CD14-positive monocyte (primary cell): Measurements from ENCODE around the gene ELP1. TPM values are rescaled to one million over a fixed set of nuclear protein-coding genes. Genes with fewer than 3 reads are reported as not detected.

ENCODE experiments used
- DNase-seq, 3 donors: peaks; one replicate each; pipeline ENCODE4 v3.0.0-alpha.2; 2011 to 2022
- H2AFZ ChIP-seq: 2 replicates; pipeline ENCODE4 v1.6.0; 2012; ENCODE audit warnings: mild to moderate bottlenecking, low read depth, low read length, inconsistent platforms; ENCODE audit not compliant: insufficient read depth, poor library complexity, severe bottlenecking
- H3K27ac ChIP-seq, 2 donors: 1 replicate in 1 of 2; 2 replicates in 1 of 2; pipeline ENCODE4 v1.5.1; 2012 to 2013; ENCODE audit warnings: low read length in 2 of 2, control low read depth in 1 of 2, inconsistent platforms in 1 of 2, low read depth in 1 of 2, mild to moderate bottlenecking in 1 of 2
- H3K27me3 ChIP-seq, 2 donors: one replicate each; pipeline versions ENCODE4 v1.6.0 to v1.6.1; 2011 to 2013; ENCODE audit warnings: low read length in 2 of 2; ENCODE audit not compliant: control insufficient read depth in 2 of 2, insufficient read depth in 2 of 2
- H3K36me3 ChIP-seq, 2 donors: replicated peaks in 1 of 2; 1 replicate in 1 of 2; 2 replicates in 1 of 2; pipeline versions ENCODE4 v1.5.1 to v1.6.1; 2012 to 2013; ENCODE audit warnings: low read length in 2 of 2, control low read depth in 1 of 2, inconsistent platforms in 1 of 2, mild to moderate bottlenecking in 1 of 2; ENCODE audit not compliant: insufficient read depth in 2 of 2, control insufficient read depth in 1 of 2
- H3K4me1 ChIP-seq, 2 donors: 1 replicate in 1 of 2; 2 replicates in 1 of 2; pipeline versions ENCODE4 v1.5.1 to v1.6.1; 2012 to 2013; ENCODE audit warnings: low read length in 2 of 2, control low read depth in 1 of 2, inconsistent platforms in 1 of 2, mild to moderate bottlenecking in 1 of 2, moderate library complexity in 1 of 2; ENCODE audit not compliant: insufficient read depth in 2 of 2, control insufficient read depth in 1 of 2
- H3K4me2 ChIP-seq: replicated peaks from 2 replicates; pipeline ENCODE3; 2012; ENCODE audit warnings: low read length, moderate library complexity, mild to moderate bottlenecking; ENCODE audit not compliant: poor library complexity, severe bottlenecking; ENCODE audit errors: extremely low read depth
- H3K4me3 ChIP-seq, 3 experiments: fragments of 200-600 bp in 1 of 3; sonication (generic) in 1 of 3; replicated peaks in 1 of 3; 1 replicate in 2 of 3; 2 replicates in 1 of 3; pipeline ENCODE4 v1.5.1; 2011 to 2013; ENCODE audit warnings: low read length in 3 of 3, mild to moderate bottlenecking in 3 of 3, control low read depth in 2 of 3, low read depth in 2 of 3, inconsistent platforms in 1 of 3, moderate library complexity in 1 of 3
- H3K79me2 ChIP-seq: 2 replicates; pipeline ENCODE4 v1.6.0; 2012; ENCODE audit warnings: mild to moderate bottlenecking, control low read depth, inconsistent platforms, low read length, moderate library complexity; ENCODE audit not compliant: insufficient read depth
- H3K9ac ChIP-seq: 2 replicates; pipeline ENCODE4 v1.6.0; 2017; ENCODE audit warnings: low read length, mild to moderate bottlenecking; ENCODE audit not compliant: insufficient read depth, poor library complexity, severe bottlenecking
- H3K9me3 ChIP-seq, 2 donors: replicated peaks in 1 of 2; 1 replicate in 1 of 2; 2 replicates in 1 of 2; pipeline versions ENCODE4 v1.5.1 to v1.6.1; 2012 to 2013; ENCODE audit warnings: low read length in 2 of 2, control low read depth in 1 of 2; ENCODE audit not compliant: control insufficient read depth in 1 of 2, insufficient read depth in 1 of 2
- H4K20me1 ChIP-seq: 2 replicates; pipeline ENCODE4 v1.6.0; 2012; ENCODE audit warnings: mild to moderate bottlenecking, low read length, control low read depth, moderate library complexity; ENCODE audit not compliant: insufficient read depth
- H3K27ac Mint-ChIP-seq, 7 donors: one replicate each; pipeline ENCODE4 v1.8.0; 2020; ENCODE audit warnings: mild to moderate bottlenecking in 7 of 7, mixed read lengths in 7 of 7, moderate library complexity in 6 of 7, inconsistent platforms in 2 of 7
- H3K27me3 Mint-ChIP-seq, 3 donors: one replicate each; pipeline ENCODE4 v1.8.0; 2021 to 2022; ENCODE audit warnings: low read depth in 3 of 3, mild to moderate bottlenecking in 3 of 3, mixed read lengths in 3 of 3, moderate library complexity in 3 of 3, inconsistent platforms in 1 of 3
- H3K36me3 Mint-ChIP-seq, 2 donors: one replicate each; pipeline ENCODE4 v1.8.0; 2020; ENCODE audit warnings: mixed read lengths in 2 of 2, inconsistent platforms in 1 of 2, mild to moderate bottlenecking in 1 of 2
- H3K4me1 Mint-ChIP-seq: one replicate; pipeline ENCODE4 v1.8.0; 2020; ENCODE audit warnings: mild to moderate bottlenecking, mixed read lengths
- H3K4me3 Mint-ChIP-seq, 2 donors: one replicate each; pipeline ENCODE4 v1.8.0; 2020; ENCODE audit warnings: mild to moderate bottlenecking in 2 of 2, mixed read lengths in 2 of 2, moderate library complexity in 1 of 2
- H3K9me3 Mint-ChIP-seq, 7 donors: one replicate each; pipeline ENCODE4 v1.8.0; 2020 to 2022; ENCODE audit warnings: mixed read lengths in 7 of 7, mild to moderate bottlenecking in 6 of 7, moderate library complexity in 6 of 7, inconsistent platforms in 2 of 7
- CTCF ChIP-seq: fragments of 200-600 bp; IDR thresholded peaks from one replicate; pipeline ENCODE4 v1.8.0; 2022; ENCODE audit warnings: antibody characterized with exemption, mild to moderate bottlenecking
- WGBS: methylation state at CpG from one replicate; pipeline ENCODE4 v1.1.5; 2013; ENCODE audit warnings: missing lambda C conversion rate; ENCODE audit not compliant: insufficient coverage; 5-methylcytosine and 5-hydroxymethylcytosine counted together
- intact Hi-C, 2 donors: fragments of 100-400 bp; cut with micrococcal nuclease; formaldehyde crosslinking; loops; one replicate each; pipeline versions ENCODE4 v1.15.0 to v1.15.1; 2023
- polyA plus RNA-seq, 3 donors: library from polyadenylated mRNA; depleted of rRNA in 1 of 3; unstranded in 2 of 3; stranded (reverse) in 1 of 3; fragments of 300-500 nt in 2 of 3; fragments of >200 nt in 1 of 3; fragmentation: Illumina TruSeq in 2 of 3; gene quantifications; 1 replicate in 2 of 3; 2 replicates in 1 of 3; pipeline ENCODE4 v1.2.3, GENCODE V29; 2012 to 2021

The ELP1 gene
- polyA plus RNA-seq, 3 donors = 7.9 to 12.2 (median 11.1) TPM

GRCh38 chr9:108953983-108954574 lies 20.2 kb upstream of the ELP1 start:
- no peaks in the 10 kb centered on the region for H3K79me2 ChIP-seq
- no peak overlapping the region for H2AFZ ChIP-seq
- whole genome bisulfite sequencing = no CpG with 5 or more reads among the region's 3 CpGs
- Mint-ChIP-seq H3K4me1 (no peaks in the 10 kb centered on the region), H3K36me3 (peaks cover 0 to 3% of the 10 kb centered on the region in 2 donors), H3K4me3 (no peak overlapping the region), H3K9me3 (no peaks in the 10 kb centered on the region), H3K27ac (no peak overlapping the region), H3K27me3 (no peaks in the 10 kb centered on the region)
- DNase-seq = peak in 2 of 3 donors; percentile 20 to 46
- H3K4me3 ChIP-seq = no peak overlapping the region
- H4K20me1 ChIP-seq = no peaks in the 10 kb centered on the region
- no peaks in the 10 kb centered on the region for H3K27me3 ChIP-seq
- H3K9ac ChIP-seq = no peak overlapping the region
- no peaks in the 10 kb centered on the region for H3K4me1 ChIP-seq
- TF ChIP-seq CTCF = peak; percentile 79
- H3K4me2 ChIP-seq = no peak overlapping the region
- no peaks in the 10 kb centered on the region for H3K36me3 ChIP-seq
- no peaks in the 10 kb centered on the region for H3K9me3 ChIP-seq
- intact Hi-C loops = loop anchor here in 1 of 2 donors (5.0 kb wide), 1 partner anchor 1532 kb away; no protein-coding TSS in a partner anchor
- H3K27ac ChIP-seq = no peak overlapping the region

- no peaks in the 10 kb centered on the region for H3K36me3 ChIP-seq
- no peaks in the 10 kb centered on the region for H3K27me3 ChIP-seq
- H2AFZ ChIP-seq = no peak overlapping the region
- H3K79me2 ChIP-seq = no peaks in the 10 kb centered on the region
- no peak overlapping the region for H3K27ac ChIP-seq
- no peak overlapping the region for H3K9ac ChIP-seq
- intact Hi-C loops = loop anchor here in 1 of 2 donors (5.0 kb wide), 1 partner anchor 1529 kb away; no protein-coding TSS in a partner anchor
- H3K27me3 Mint-ChIP-seq = no peaks in the 10 kb centered on the region
- H3K4me1 Mint-ChIP-seq = no peaks in the 10 kb centered on the region
- WGBS = no CpG with 5 or more reads among the region's 2 CpGs
- H3K9me3 Mint-ChIP-seq = no peaks in the 10 kb centered on the region
- no peak overlapping the region for H3K27ac Mint-ChIP-seq
- H4K20me1 ChIP-seq = no peaks in the 10 kb centered on the region
- H3K4me2 ChIP-seq = no peak overlapping the region
- H3K36me3 Mint-ChIP-seq = peaks cover 0 to 3% of the 10 kb centered on the region in 2 donors
- no peak overlapping the region for H3K4me3 ChIP-seq
- H3K4me1 ChIP-seq = no peaks in the 10 kb centered on the region
- no peak for DNase-seq
- no peaks in the 10 kb centered on the region for H3K9me3 ChIP-seq
- H3K4me3 Mint-ChIP-seq = no peak overlapping the region
- no peak for TF ChIP-seq CTCF
Observed at GRCh38 chr9:108951578-108951977, 17.7 kb upstream of the ELP1 start.
